K562 (cell line): Measurements from ENCODE around the gene IL31. TPM values are rescaled to one million over a fixed set of nuclear protein-coding genes. Genes with fewer than 3 reads are reported as not detected.
A peak's percentile ranks its signal among the peaks of the same experiment; 100 is the strongest.

Experiments
- ATAC-seq: fragments of 200-7000 bp; cut with Tn5 transposase; 3 replicates; pipeline ENCODE4 v1.9.1; 2020; ENCODE audit warnings: moderate library complexity
- BruUV-seq: library from RNA; stranded (reverse); fragments of 400-500 nt; replicated peaks from 2 replicates; lab custom pipeline; 2021; lab: Mats Ljungman, UMichigan
- CTCF ChIA-PET: fragments of 300-600 bp; formaldehyde crosslinking; extraction: SDS; loops from one replicate; lab custom pipeline; 2021; ENCODE audit warnings: low intra/inter-chr PET ratio; lab: Yijun Ruan, JAX
- POLR2A ChIA-PET: fragments of 300-600, 350-650 bp; sonication (Branson Sonifier 250); formaldehyde crosslinking; extraction: SDS; loops from one replicate; lab custom pipeline; 2021; ENCODE audit warnings: antibody characterized with exemption, inconsistent platforms; lab: Yijun Ruan, JAX
- DNase-seq, 4 experiments: peaks; one replicate each; pipeline versions ENCODE4 v3.0.0 to v3.0.0-alpha.2; 2011 to 2018; ENCODE audit warnings: low spot score in 3 of 4, mixed read lengths in 3 of 4; ENCODE audit errors: extremely low read depth in 1 of 4
- FAIRE-seq: peaks from 2 replicates; lab custom pipeline; 2011; peaks lifted over from hg19 to GRCh38; lab: Jason Lieb, UNC
- H2AFZ ChIP-seq: 2 replicates; pipeline ENCODE4 v1.6.0; 2011; ENCODE audit warnings: low read depth, low read length, control low read depth, inconsistent platforms
- H3K27ac ChIP-seq: fragments of 200-600 bp; 3 replicates; pipeline ENCODE4 v1.8.0; 2011; ENCODE audit warnings: low read depth, mild to moderate bottlenecking, control low read depth, inconsistent platforms, low read length, moderate library complexity, mixed read lengths; ENCODE audit errors: extremely low read depth
- H3K27me3 ChIP-seq, 2 experiments: fragments of 300-600 bp in 1 of 2; 2 replicates in 1 of 2; 3 replicates in 1 of 2; pipeline versions ENCODE4 v1.6.0 to v1.8.0; 2011; ENCODE audit warnings: inconsistent platforms in 2 of 2, low read length in 2 of 2, mild to moderate bottlenecking in 1 of 2, mixed read lengths in 1 of 2, moderate library complexity in 1 of 2; ENCODE audit not compliant: control insufficient read depth in 2 of 2, insufficient read depth in 2 of 2
- H3K36me3 ChIP-seq: fragments of 300-600 bp; 3 replicates; pipeline ENCODE4 v1.8.0; 2011; ENCODE audit warnings: mild to moderate bottlenecking, low read length, inconsistent platforms; ENCODE audit not compliant: control insufficient read depth, insufficient read depth
- H3K4me1 ChIP-seq, 2 experiments: fragments of 200-600 bp in 1 of 2; replicated peaks in 1 of 2; 2 replicates in 1 of 2; 3 replicates in 1 of 2; pipeline versions ENCODE4 v1.5.1 to v1.8.0; 2011; ENCODE audit warnings: inconsistent platforms in 2 of 2, low read length in 2 of 2, mild to moderate bottlenecking in 1 of 2, mixed read lengths in 1 of 2, moderate library complexity in 1 of 2; ENCODE audit not compliant: control insufficient read depth in 2 of 2, insufficient read depth in 2 of 2
- H3K4me2 ChIP-seq: 2 replicates; pipeline ENCODE4 v1.6.1; 2011; ENCODE audit warnings: low read length, control low read depth, inconsistent platforms, mixed read lengths; ENCODE audit not compliant: insufficient read depth
- H3K4me3 ChIP-seq: fragments of 200-600 bp; sonication (generic), shearing (Covaris generic); 2 replicates; pipeline ENCODE4 v1.5.1; 2016; ENCODE audit warnings: control low read depth, inconsistent platforms
- H3K79me2 ChIP-seq: fragments of 200-600 bp; 3 replicates; pipeline ENCODE4 v1.8.0; 2011; ENCODE audit warnings: low read length, inconsistent platforms; ENCODE audit not compliant: control insufficient read depth, insufficient read depth
- H3K9ac ChIP-seq, 2 experiments: 2 replicates each; pipeline versions ENCODE4 v1.6.0 to v1.6.1; 2011; ENCODE audit warnings: low read depth in 2 of 2, low read length in 2 of 2, control low read depth in 1 of 2, inconsistent platforms in 1 of 2, mild to moderate bottlenecking in 1 of 2, mixed read lengths in 1 of 2; ENCODE audit not compliant: insufficient read depth in 1 of 2
- H3K9me1 ChIP-seq: one replicate; pipeline ENCODE4 v1.6.0; 2011; ENCODE audit warnings: inconsistent platforms, mild to moderate bottlenecking, low read length, moderate library complexity; ENCODE audit not compliant: control insufficient read depth, insufficient read depth
- H3K9me3 ChIP-seq: replicated peaks from 2 replicates; pipeline ENCODE4 v1.5.1; 2011; ENCODE audit warnings: low read depth, low read length, inconsistent platforms; ENCODE audit not compliant: control insufficient read depth, insufficient read depth
- H4K20me1 ChIP-seq: replicated peaks from 2 replicates; pipeline ENCODE4 v1.6.1; 2011; ENCODE audit warnings: low read length, inconsistent platforms, mixed read lengths; ENCODE audit not compliant: control insufficient read depth, insufficient read depth
- HNRNPLL ChIP-seq: fragments of 200-400 bp; formaldehyde crosslinking; IDR thresholded peaks from 2 replicates; pipeline ENCODE4 v1.6.1; 2017; ENCODE audit warnings: low read length, low read depth, mild to moderate bottlenecking; ENCODE audit not compliant: poor library complexity, severe bottlenecking
- MAFG ChIP-seq: fragments of 450-650 bp; conservative IDR thresholded peaks from 2 replicates; pipeline ENCODE4 v1.6.1; 2016; ENCODE audit warnings: missing genetic modification characterization, missing compliant biosample characterization
- NFE2L1 ChIP-seq: fragments of 450-650 bp; IDR thresholded peaks from 2 replicates; pipeline ENCODE4 v1.6.1; 2016; ENCODE audit warnings: missing genetic modification characterization, low read depth, mild to moderate bottlenecking, missing compliant biosample characterization, moderate library complexity, borderline replicate concordance
- ZNF121 ChIP-seq: sonication (generic); formaldehyde crosslinking; conservative IDR thresholded peaks from 2 replicates; pipeline ENCODE4 v1.8.0; 2022; ENCODE audit warnings: missing genetic modification reagents
- ZNF316 ChIP-seq: fragments of 450-650 bp; IDR thresholded peaks from 2 replicates; pipeline ENCODE4 v1.6.1; 2016
- WGBS: fragments of 100-300 bp; shearing (Covaris generic); methylation state at CpG from one replicate; pipeline ENCODE4 v1.1.6; 2016; ENCODE audit warnings: low coverage, mixed read lengths; ENCODE audit not compliant: insufficient coverage; ENCODE audit errors: missing lambda C conversion rate; 5-methylcytosine and 5-hydroxymethylcytosine counted together
- in situ Hi-C: fragments of 300-500 bp; cut with MboI; formaldehyde crosslinking; loops from 4 replicates; pipeline ENCODE4 v1.15.0; 2018; ENCODE audit warnings: inconsistent platforms, mixed read lengths
- intact Hi-C: fragments of 100-400 bp; cut with micrococcal nuclease; formaldehyde crosslinking; loops from 2 replicates; pipeline ENCODE4 v1.14.2; 2022
- polyA plus RNA-seq, 8 experiments: library from polyadenylated mRNA; depleted of rRNA in 4 of 8; stranded (reverse) in 5 of 8; unstranded in 3 of 8; fragments of >200 nt; fragmentation: Nextera tagmentation in 2 of 8; fragmentation: Illumina TruSeq in 1 of 8; extraction: Ambion mirVana in 2 of 8; extraction: Trizol in 1 of 8; gene quantifications; 2 replicates each; pipeline versions ENCODE4 v1.2.1 to v1.2.3, GENCODE V29; 2011 to 2014; ENCODE audit warnings: inconsistent platforms in 1 of 8, missing spikeins in 1 of 8
- total RNA-seq, 7 experiments: library from RNA; depleted of rRNA in 6 of 7; stranded (reverse); fragments of >200 nt in 6 of 7; fragmentation: Illumina TruSeq in 2 of 7; extraction: Trizol in 2 of 7; gene quantifications; 2 replicates each; pipeline versions ENCODE4 v1.2.1 to v1.2.3, GENCODE V29; 2011 to 2021; ENCODE audit warnings: low replicate concordance in 1 of 7
- TF ChIP-seq, protein P1 (sequence below): sonication (generic); formaldehyde crosslinking; IDR thresholded peaks from 2 replicates; pipeline ENCODE4 v1.8.0; 2022; ENCODE audit warnings: mild to moderate bottlenecking, missing genetic modification reagents

Gene IL31
- total and polyA plus RNA-seq, 9 of the 15 experiments (the other 6 are each of a cell fraction or from before 2014, with no cell fraction given), result not detected

DNA sequence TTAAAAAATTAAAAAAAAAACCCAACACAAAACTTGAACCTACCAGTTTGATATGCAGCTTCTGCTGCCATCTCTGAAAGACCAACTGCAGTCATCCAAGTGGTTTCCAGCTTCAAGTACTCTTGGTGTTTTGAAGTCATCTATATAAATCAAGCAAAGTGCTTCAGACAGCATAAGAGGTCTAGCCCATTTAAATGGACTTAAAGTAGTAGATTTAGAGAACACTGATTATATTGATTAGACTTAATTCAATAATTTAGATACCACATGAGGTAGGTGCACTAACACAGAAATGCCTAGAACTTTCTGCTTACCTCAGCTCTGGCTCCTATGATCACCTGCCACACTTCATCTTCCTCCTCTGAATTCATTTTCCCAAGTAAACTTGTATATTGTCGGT lies 42.4 kb upstream of the IL31 start (continued):
- TF ChIP-seq, protein P1, sequence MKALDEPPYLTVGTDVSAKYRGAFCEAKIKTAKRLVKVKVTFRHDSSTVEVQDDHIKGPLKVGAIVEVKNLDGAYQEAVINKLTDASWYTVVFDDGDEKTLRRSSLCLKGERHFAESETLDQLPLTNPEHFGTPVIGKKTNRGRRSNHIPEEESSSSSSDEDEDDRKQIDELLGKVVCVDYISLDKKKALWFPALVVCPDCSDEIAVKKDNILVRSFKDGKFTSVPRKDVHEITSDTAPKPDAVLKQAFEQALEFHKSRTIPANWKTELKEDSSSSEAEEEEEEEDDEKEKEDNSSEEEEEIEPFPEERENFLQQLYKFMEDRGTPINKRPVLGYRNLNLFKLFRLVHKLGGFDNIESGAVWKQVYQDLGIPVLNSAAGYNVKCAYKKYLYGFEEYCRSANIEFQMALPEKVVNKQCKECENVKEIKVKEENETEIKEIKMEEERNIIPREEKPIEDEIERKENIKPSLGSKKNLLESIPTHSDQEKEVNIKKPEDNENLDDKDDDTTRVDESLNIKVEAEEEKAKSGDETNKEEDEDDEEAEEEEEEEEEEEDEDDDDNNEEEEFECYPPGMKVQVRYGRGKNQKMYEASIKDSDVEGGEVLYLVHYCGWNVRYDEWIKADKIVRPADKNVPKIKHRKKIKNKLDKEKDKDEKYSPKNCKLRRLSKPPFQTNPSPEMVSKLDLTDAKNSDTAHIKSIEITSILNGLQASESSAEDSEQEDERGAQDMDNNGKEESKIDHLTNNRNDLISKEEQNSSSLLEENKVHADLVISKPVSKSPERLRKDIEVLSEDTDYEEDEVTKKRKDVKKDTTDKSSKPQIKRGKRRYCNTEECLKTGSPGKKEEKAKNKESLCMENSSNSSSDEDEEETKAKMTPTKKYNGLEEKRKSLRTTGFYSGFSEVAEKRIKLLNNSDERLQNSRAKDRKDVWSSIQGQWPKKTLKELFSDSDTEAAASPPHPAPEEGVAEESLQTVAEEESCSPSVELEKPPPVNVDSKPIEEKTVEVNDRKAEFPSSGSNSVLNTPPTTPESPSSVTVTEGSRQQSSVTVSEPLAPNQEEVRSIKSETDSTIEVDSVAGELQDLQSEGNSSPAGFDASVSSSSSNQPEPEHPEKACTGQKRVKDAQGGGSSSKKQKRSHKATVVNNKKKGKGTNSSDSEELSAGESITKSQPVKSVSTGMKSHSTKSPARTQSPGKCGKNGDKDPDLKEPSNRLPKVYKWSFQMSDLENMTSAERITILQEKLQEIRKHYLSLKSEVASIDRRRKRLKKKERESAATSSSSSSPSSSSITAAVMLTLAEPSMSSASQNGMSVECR (CRISPR knock-in tag), result no peak
- no peak for TF ChIP-seq HNRNPLL
- no peak for TF ChIP-seq NFE2L1 (tag)
- TF ChIP-seq, all 486 proteins: peak for 0

DNA sequence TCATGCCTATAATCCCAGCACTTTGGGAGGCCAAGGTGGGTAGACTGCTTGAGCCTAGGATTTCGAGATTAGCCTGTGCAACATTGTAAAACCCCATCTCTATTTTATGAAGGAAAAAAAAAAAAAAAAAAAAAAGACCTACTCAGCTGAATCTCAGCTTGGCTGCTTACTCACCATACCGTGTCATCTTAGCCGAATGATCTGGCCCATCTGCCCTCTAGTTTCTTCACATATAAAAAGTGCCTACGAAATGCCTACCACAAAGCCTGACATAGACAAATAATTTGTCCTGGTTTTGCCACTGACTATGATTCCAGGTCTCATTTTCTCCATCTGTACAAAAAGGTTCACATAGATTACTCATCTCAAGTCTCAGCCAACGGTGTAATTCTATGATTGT lies 41.8 kb upstream of the IL31 start:
- WGBS, result 95% methylated on average over 5 of the region's 5 CpGs
- intact Hi-C loops, result no loop called here
- H3K79me2 ChIP-seq, result peaks cover 11% of the 10 kb centered on the region
- H3K4me3 ChIP-seq, result no peak overlapping the region
- DNase-seq (no peak), ATAC-seq (no peak), FAIRE-seq (no peak)
- H3K4me1 ChIP-seq, result no peaks in the 10 kb centered on the region
- H3K9me3 ChIP-seq, result no peaks in the 10 kb centered on the region
- no peak overlapping the region for H3K27ac ChIP-seq
- in situ Hi-C loops, result no loop called here
- H4K20me1 ChIP-seq, result no peaks in the 10 kb centered on the region
- H3K4me2 ChIP-seq, result no peak overlapping the region
- H3K9ac ChIP-seq, result no peak overlapping the region
- BruUV-seq, result no TSS peak
- no peak overlapping the region for H2AFZ ChIP-seq
- peaks cover 88% of the 10 kb centered on the region for H3K36me3 ChIP-seq
- no peak for TF ChIP-seq ZNF121 (CRISPR knock-in tag)
- peak; percentile 50 for TF ChIP-seq ZNF316
- peak; percentile 14; the same call in 1 of the 2 replicates for TF ChIP-seq MAFG (tag)
- ChIA-PET CTCF (no interaction called here), POLR2A (interaction anchor here (0.9 to 2.4 kb wide), 3 partner anchors 9 to 12 kb away, joined by 3 to 8 read pairs (median 3); partner anchors contain the start of genes B3GNT4 and DIABLO)
- H3K9me1 ChIP-seq, result no peaks in the 10 kb centered on the region
- no peaks in the 10 kb centered on the region for H3K27me3 ChIP-seq
